ENCODE measurements around the gene ZNF396.

The ZNF396 gene

GRCh38 chr18:35377875-35378573 lies 887 bp upstream of the ZNF396 start:
- TF ChIP-seq CTCF (IDR thresholded peaks at IDR 0.05; ENCODE audit: low read depth, low read length) = no peak
- in situ Hi-C loops (cut with HindIII; ENCODE audit: low sequenced_read_pairs) = no loop called here
- no peak overlapping the region for H3K4me3 ChIP-seq (ENCODE audit: low read depth, low read length)
- DNase-seq (ENCODE audit: low read depth, low spot score) = peak; percentile 10

- no peak for DNase-seq (ENCODE audit: low read depth, low spot score)
- in situ Hi-C loops (cut with HindIII; ENCODE audit: low sequenced_read_pairs) = no loop called here
- H3K4me3 ChIP-seq (ENCODE audit: low read depth, low read length) = peak overlapping the region; percentile 51
- TF ChIP-seq CTCF (IDR thresholded peaks at IDR 0.05; ENCODE audit: low read depth, low read length) = no peak
Observed at GRCh38 chr18:35376393-35376741, 770 bp downstream of the ZNF396 start.

GRCh38 chr18:35374708-35375107 lies 2.4 kb downstream of the ZNF396 start:
- no peak for TF ChIP-seq CTCF (IDR thresholded peaks at IDR 0.05; ENCODE audit: low read depth, low read length)
- H3K4me3 ChIP-seq (ENCODE audit: low read depth, low read length) = no peak overlapping the region
- in situ Hi-C loops (cut with HindIII; ENCODE audit: low sequenced_read_pairs) = no loop called here
- no peak for DNase-seq (ENCODE audit: low read depth, low spot score)

GRCh38 chr18:35371412-35372195 lies 5.5 kb downstream of the ZNF396 start:
- no peak for TF ChIP-seq CTCF (IDR thresholded peaks at IDR 0.05; ENCODE audit: low read depth, low read length)
- DNase-seq (ENCODE audit: low read depth, low spot score) = peak; percentile 47
- in situ Hi-C loops (cut with HindIII; ENCODE audit: low sequenced_read_pairs) = no loop called here

GRCh38 chr18:35369126-35369525 lies 8.0 kb downstream of the ZNF396 start:
- in situ Hi-C loops (cut with HindIII; ENCODE audit: low sequenced_read_pairs) = no loop called here
- no peak overlapping the region for H3K4me3 ChIP-seq (ENCODE audit: low read depth, low read length)
- TF ChIP-seq CTCF (IDR thresholded peaks at IDR 0.05; ENCODE audit: low read depth, low read length) = no peak
- DNase-seq (ENCODE audit: low read depth, low spot score) = no peak

More at GRCh38 chr18:35371412-35372195, 5.5 kb downstream of the ZNF396 start:
- H3K4me3 ChIP-seq (ENCODE audit: low read depth, low read length) = no peak overlapping the region

- in situ Hi-C loops (cut with HindIII; ENCODE audit: low sequenced_read_pairs) = no loop called here
- H3K4me3 ChIP-seq (ENCODE audit: low read depth, low read length) = no peak overlapping the region
- no peak for DNase-seq (ENCODE audit: low read depth, low spot score)
- TF ChIP-seq CTCF (IDR thresholded peaks at IDR 0.05; ENCODE audit: low read depth, low read length) = no peak
Observed at GRCh38 chr18:35368595-35368994, 8.5 kb downstream of the ZNF396 start.

Data from astrocyte of the spinal cord (primary cell).